ENCODE measurements around the gene DAPP1.

DNA sequence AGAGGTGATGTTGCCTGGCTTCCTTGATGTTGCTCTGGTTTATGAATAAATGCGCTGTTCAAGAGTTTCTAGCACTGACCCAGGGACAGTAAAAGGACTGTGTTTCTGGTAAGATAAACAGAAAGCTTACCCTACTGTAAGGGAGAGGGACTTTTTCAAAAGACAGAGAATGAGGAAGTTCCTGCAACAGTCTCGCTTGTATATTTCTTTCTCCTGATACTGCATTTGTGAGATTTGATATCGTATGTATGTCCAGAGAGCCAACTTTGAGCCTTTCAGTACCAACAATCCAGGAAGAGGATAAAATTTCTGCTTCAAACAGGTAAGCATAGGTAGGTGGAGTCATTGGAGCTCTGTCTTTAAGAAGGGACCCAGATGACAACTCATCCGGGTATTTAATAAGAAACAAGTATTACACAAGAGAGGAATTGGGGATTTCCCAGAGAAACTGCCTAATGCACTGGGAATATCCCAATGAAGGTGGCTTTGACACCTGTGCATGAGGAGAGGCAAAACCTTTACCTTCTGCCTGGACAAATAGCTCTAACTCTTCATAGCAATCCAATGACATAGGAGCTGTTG is 773 bp downstream of the DAPP1 start:
- TF ChIP-seq, protein P1, sequence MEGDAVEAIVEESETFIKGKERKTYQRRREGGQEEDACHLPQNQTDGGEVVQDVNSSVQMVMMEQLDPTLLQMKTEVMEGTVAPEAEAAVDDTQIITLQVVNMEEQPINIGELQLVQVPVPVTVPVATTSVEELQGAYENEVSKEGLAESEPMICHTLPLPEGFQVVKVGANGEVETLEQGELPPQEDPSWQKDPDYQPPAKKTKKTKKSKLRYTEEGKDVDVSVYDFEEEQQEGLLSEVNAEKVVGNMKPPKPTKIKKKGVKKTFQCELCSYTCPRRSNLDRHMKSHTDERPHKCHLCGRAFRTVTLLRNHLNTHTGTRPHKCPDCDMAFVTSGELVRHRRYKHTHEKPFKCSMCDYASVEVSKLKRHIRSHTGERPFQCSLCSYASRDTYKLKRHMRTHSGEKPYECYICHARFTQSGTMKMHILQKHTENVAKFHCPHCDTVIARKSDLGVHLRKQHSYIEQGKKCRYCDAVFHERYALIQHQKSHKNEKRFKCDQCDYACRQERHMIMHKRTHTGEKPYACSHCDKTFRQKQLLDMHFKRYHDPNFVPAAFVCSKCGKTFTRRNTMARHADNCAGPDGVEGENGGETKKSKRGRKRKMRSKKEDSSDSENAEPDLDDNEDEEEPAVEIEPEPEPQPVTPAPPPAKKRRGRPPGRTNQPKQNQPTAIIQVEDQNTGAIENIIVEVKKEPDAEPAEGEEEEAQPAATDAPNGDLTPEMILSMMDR (IDR thresholded peaks at IDR 0.05) = no peak
- TF ChIP-seq POLR2A (IDR thresholded peaks at IDR 0.05) = no peak

Data from right lobe of liver (tissue), 4 donors.